ENCODE measurements around the gene PIM3. TPM values are rescaled to one million over a fixed set of nuclear protein-coding genes. Genes with fewer than 3 reads are reported as not detected.

Gene PIM3
- polyA plus RNA-seq, 1 of the 3 experiments (the other 2 are of a cell fraction), result 15.3 TPM

DNA sequence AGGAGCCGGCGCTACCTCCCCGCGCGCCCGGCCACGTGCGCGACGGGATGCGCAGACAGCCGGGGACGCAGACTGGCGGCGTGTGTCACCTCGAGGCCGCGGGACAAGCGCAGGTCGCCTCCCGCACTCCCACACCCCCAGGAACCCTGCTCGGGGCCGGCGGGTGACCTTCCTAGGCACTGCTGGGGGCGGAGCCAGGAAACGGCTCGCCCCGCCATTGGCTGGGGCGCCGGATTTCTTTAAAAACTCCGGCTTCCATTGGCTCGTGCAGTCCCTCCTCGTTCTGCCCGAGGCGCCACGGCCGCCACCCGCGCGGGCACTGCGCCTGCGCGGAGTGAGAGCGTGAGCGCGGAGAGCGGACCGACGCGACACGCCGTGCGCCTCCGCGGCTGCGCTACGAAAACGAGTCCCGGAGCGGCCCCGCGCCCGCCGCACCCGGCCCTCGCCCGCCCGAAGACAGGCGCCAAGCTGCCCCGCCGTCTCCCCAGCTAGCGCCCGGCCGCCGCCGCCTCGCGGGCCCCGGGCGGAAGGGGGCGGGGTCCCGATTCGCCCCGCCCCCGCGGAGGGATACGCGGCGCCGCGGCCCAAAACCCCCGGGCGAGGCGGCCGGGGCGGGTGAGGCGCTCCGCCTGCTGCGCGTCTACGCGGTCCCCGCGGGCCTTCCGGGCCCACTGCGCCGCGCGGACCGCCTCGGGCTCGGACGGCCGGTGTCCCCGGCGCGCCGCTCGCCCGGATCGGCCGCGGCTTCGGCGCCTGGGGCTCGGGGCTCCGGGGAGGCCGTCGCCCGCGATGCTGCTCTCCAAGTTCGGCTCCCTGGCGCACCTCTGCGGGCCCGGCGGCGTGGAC is at the start of gene PIM3 (continued):
- TF ChIP-seq, protein P1, sequence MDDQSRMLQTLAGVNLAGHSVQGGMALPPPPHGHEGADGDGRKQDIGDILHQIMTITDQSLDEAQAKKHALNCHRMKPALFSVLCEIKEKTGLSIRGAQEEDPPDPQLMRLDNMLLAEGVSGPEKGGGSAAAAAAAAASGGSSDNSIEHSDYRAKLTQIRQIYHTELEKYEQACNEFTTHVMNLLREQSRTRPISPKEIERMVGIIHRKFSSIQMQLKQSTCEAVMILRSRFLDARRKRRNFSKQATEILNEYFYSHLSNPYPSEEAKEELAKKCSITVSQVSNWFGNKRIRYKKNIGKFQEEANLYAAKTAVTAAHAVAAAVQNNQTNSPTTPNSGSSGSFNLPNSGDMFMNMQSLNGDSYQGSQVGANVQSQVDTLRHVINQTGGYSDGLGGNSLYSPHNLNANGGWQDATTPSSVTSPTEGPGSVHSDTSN (IDR thresholded peaks at IDR 0.05), result peak; percentile 58; the same call in 1 of the 2 replicates
- TF ChIP-seq GABPA (IDR thresholded peaks at IDR 0.05; ENCODE audit: low read depth) (no peak), FOXM1 (IDR thresholded peaks at IDR 0.05; ENCODE audit: low read depth) (peak; percentile 89), FOXJ3 (CRISPR knock-in tag; IDR thresholded peaks at IDR 0.05) (no peak), EZH2phosphoT487 (IDR thresholded peaks at IDR 0.05; ENCODE audit: borderline replicate concordance, low read depth) (no peak), TEAD4 (IDR thresholded peaks at IDR 0.05; ENCODE audit: borderline replicate concordance, insufficient read depth) (no peak), NFIC (IDR thresholded peaks at IDR 0.05; ENCODE audit: borderline replicate concordance) (no peak), JUND (IDR thresholded peaks at IDR 0.05) (no peak)
- TF ChIP-seq, protein P2, sequence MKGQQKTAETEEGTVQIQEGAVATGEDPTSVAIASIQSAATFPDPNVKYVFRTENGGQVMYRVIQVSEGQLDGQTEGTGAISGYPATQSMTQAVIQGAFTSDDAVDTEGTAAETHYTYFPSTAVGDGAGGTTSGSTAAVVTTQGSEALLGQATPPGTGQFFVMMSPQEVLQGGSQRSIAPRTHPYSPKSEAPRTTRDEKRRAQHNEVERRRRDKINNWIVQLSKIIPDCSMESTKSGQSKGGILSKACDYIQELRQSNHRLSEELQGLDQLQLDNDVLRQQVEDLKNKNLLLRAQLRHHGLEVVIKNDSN (IDR thresholded peaks at IDR 0.05; ENCODE audit: borderline replicate concordance, low read depth), result no peak
- TF ChIP-seq, protein P3, sequence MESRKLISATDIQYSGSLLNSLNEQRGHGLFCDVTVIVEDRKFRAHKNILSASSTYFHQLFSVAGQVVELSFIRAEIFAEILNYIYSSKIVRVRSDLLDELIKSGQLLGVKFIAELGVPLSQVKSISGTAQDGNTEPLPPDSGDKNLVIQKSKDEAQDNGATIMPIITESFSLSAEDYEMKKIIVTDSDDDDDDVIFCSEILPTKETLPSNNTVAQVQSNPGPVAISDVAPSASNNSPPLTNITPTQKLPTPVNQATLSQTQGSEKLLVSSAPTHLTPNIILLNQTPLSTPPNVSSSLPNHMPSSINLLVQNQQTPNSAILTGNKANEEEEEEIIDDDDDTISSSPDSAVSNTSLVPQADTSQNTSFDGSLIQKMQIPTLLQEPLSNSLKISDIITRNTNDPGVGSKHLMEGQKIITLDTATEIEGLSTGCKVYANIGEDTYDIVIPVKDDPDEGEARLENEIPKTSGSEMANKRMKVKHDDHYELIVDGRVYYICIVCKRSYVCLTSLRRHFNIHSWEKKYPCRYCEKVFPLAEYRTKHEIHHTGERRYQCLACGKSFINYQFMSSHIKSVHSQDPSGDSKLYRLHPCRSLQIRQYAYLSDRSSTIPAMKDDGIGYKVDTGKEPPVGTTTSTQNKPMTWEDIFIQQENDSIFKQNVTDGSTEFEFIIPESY (IDR thresholded peaks at IDR 0.05; ENCODE audit: borderline replicate concordance, low read depth), result no peak

DNA sequence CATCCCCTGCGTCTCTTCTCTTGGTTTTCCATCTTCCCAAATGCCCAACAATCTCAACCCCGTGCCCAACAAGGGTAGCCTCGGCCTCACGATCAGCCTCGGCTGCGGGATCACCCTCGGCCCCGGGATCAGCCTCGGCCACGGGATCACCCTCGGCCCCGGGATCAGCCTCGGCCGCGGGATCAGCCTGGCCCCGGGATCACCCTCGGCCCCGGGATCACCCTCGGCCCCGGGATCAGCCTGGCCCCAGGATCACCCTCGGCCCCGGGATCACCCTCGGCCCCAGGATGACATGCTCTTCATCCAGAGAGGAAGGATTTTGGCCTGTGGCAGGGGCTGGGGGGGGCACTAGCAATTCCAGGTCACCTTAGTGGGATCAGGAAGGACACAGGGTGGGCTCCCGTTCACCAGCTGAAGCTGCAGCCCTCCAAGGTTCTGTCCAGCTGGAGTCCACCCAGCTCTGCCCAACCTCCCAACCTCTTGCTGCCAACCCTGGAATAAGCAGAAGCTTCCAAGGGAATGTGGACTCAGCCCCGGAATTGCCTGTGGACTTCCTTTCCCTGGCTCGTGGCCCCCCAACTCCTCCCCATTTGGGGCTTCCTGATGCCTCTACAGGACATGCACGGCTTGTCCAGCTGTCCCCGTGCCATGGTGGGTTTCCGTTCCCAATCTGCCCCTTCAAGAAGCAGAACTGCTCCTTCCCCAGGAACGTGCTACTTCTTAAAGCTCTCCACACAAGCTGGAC is 48.5 kb upstream of the PIM3 start:
- H3F3A ChIP-seq (replicated peaks; ENCODE audit: insufficient read depth), result no peaks in the 10 kb centered on the region
- POLR2A ChIA-PET, result no interaction called here
- TF ChIP-seq FOXJ3 (CRISPR knock-in tag; IDR thresholded peaks at IDR 0.05) (no peak), GATA2 (CRISPR knock-in tag; IDR thresholded peaks at IDR 0.05) (no peak), RXRA (IDR thresholded peaks at IDR 0.05; ENCODE audit: borderline replicate concordance, low read depth) (no peak), EP300 (IDR thresholded peaks at IDR 0.05; ENCODE audit: borderline replicate concordance in 1 of 2, low read depth in 1 of 2, low read length in 1 of 2) (no peak), EZH2phosphoT487 (IDR thresholded peaks at IDR 0.05; ENCODE audit: borderline replicate concordance, low read depth) (no peak), ELF1 (IDR thresholded peaks at IDR 0.05) (no peak), SMC3 (IDR thresholded peaks at IDR 0.05; ENCODE audit: low read depth, low read length) (no peak), YY1 (IDR thresholded peaks at IDR 0.05; ENCODE audit: low read depth) (no peak), SIN3A (IDR thresholded peaks at IDR 0.05; ENCODE audit: borderline replicate concordance, low read depth, low read length) (no peak), JUND (IDR thresholded peaks at IDR 0.05) (no peak)
- TF ChIP-seq, protein P4, sequence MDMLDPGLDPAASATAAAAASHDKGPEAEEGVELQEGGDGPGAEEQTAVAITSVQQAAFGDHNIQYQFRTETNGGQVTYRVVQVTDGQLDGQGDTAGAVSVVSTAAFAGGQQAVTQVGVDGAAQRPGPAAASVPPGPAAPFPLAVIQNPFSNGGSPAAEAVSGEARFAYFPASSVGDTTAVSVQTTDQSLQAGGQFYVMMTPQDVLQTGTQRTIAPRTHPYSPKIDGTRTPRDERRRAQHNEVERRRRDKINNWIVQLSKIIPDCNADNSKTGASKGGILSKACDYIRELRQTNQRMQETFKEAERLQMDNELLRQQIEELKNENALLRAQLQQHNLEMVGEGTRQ (IDR thresholded peaks at IDR 0.05; ENCODE audit: borderline replicate concordance, low read depth, low read length), result no peak
- TF ChIP-seq, protein P2 (IDR thresholded peaks at IDR 0.05; ENCODE audit: borderline replicate concordance, low read depth), result no peak
- TF ChIP-seq, protein P5, sequence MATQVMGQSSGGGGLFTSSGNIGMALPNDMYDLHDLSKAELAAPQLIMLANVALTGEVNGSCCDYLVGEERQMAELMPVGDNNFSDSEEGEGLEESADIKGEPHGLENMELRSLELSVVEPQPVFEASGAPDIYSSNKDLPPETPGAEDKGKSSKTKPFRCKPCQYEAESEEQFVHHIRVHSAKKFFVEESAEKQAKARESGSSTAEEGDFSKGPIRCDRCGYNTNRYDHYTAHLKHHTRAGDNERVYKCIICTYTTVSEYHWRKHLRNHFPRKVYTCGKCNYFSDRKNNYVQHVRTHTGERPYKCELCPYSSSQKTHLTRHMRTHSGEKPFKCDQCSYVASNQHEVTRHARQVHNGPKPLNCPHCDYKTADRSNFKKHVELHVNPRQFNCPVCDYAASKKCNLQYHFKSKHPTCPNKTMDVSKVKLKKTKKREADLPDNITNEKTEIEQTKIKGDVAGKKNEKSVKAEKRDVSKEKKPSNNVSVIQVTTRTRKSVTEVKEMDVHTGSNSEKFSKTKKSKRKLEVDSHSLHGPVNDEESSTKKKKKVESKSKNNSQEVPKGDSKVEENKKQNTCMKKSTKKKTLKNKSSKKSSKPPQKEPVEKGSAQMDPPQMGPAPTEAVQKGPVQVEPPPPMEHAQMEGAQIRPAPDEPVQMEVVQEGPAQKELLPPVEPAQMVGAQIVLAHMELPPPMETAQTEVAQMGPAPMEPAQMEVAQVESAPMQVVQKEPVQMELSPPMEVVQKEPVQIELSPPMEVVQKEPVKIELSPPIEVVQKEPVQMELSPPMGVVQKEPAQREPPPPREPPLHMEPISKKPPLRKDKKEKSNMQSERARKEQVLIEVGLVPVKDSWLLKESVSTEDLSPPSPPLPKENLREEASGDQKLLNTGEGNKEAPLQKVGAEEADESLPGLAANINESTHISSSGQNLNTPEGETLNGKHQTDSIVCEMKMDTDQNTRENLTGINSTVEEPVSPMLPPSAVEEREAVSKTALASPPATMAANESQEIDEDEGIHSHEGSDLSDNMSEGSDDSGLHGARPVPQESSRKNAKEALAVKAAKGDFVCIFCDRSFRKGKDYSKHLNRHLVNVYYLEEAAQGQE (IDR thresholded peaks at IDR 0.05; ENCODE audit: low read depth, low read length), result no peak

More for the DNA sequence above, 48.5 kb upstream of the PIM3 start:
- H3K9me3 ChIP-seq, result no peaks in the 10 kb centered on the region
- no peak overlapping the region for H3K4me3 ChIP-seq (ENCODE audit: low read depth in 2 of 2, low read length in 1 of 2)
- H3K36me3 ChIP-seq (replicated peaks in 1 of 2; ENCODE audit: control insufficient read depth in 1 of 2, insufficient read depth in 2 of 2, low read length in 1 of 2), result peaks cover 3 to 21% of the 10 kb centered on the region in 2 experiments
- H2AFZ ChIP-seq (ENCODE audit: low read depth), result no peak overlapping the region
- no peak for DNase-seq
- H3K9ac ChIP-seq, result no peak overlapping the region
- H3K4me1 ChIP-seq (ENCODE audit: control insufficient read depth in 1 of 2, insufficient read depth in 2 of 2, low read depth in 1 of 2, low read length in 1 of 2), result peaks cover 0 to 3% of the 10 kb centered on the region in 2 experiments; a peak in 1 of 4 replicates
- no peak overlapping the region for H3K4me2 ChIP-seq
- H3K9me2 ChIP-seq, result no peaks in the 10 kb centered on the region
- H4K20me1 ChIP-seq (ENCODE audit: insufficient read depth), result no peaks in the 10 kb centered on the region
- 95% methylated on average over 23 of the region's 30 CpGs for WGBS (ENCODE audit: low lambda C conversion rate)
- CTCF ChIA-PET, result interaction anchor here (0.9 kb wide), 1 partner anchor 19 kb away, joined by 3 read pairs; no protein-coding TSS in a partner anchor
- no peak overlapping the region for H3K27ac ChIP-seq (ENCODE audit: low read depth in 2 of 2, low read length in 1 of 2)
- peaks cover 5% of the 10 kb centered on the region; the same call in 1 of the 2 replicates for H3K79me2 ChIP-seq (ENCODE audit: insufficient read depth)
- no peaks in the 10 kb centered on the region for H3K27me3 ChIP-seq (ENCODE audit: insufficient read depth)
